HepG2 (cell line): ENCODE data around the gene CIT. TPM values are rescaled to one million over a fixed set of nuclear protein-coding genes. Genes with fewer than 3 reads are reported as not detected.

Source experiments
- ELF3 ChIP-seq: IDR thresholded peaks from 2 replicates; pipeline ENCODE4 v1.6.1; 2016; ENCODE audit warnings: missing genetic modification reagents, missing compliant biosample characterization
- EP300 ChIP-seq, 3 experiments: sonication (generic) in 1 of 3; formaldehyde crosslinking in 1 of 3; IDR thresholded peaks; 2 replicates each; pipeline versions ENCODE4 v1.5.1 to v1.6.1; 2011 to 2020; ENCODE audit warnings: low read depth in 2 of 3, low read length in 2 of 3, borderline replicate concordance in 1 of 3, improper control_type of control experiment in 1 of 3, mild to moderate bottlenecking in 1 of 3, missing genetic modification reagents in 1 of 3, moderate library complexity in 1 of 3
- FOXM1 ChIP-seq: sonication (generic); formaldehyde crosslinking; IDR thresholded peaks from 2 replicates; pipeline ENCODE4 v1.5.0; 2020; ENCODE audit warnings: missing genetic modification reagents
- FOXP1 ChIP-seq, 2 experiments: fragments of 450-650 bp in 1 of 2; IDR thresholded peaks; 2 replicates each; pipeline ENCODE4 v1.6.1; 2017 to 2018; ENCODE audit warnings: antibody characterized with exemption in 1 of 2
- HNF1B ChIP-seq: sonication (generic); formaldehyde crosslinking; IDR thresholded peaks from 2 replicates; pipeline ENCODE4 v1.5.1; 2020; ENCODE audit warnings: mild to moderate bottlenecking, moderate library complexity, missing genetic modification reagents
- IKZF5 ChIP-seq: IDR thresholded peaks from 2 replicates; pipeline ENCODE4 v1.6.1; 2018; ENCODE audit warnings: missing genetic modification reagents, mild to moderate bottlenecking, missing compliant biosample characterization
- PAXIP1 ChIP-seq: sonication (generic); formaldehyde crosslinking; conservative IDR thresholded peaks from 2 replicates; pipeline ENCODE4 v1.4.0; 2020; ENCODE audit warnings: mild to moderate bottlenecking, missing genetic modification reagents, moderate library complexity
- SAP130 ChIP-seq: IDR thresholded peaks from 2 replicates; pipeline ENCODE4 v1.6.1; 2016; ENCODE audit warnings: low read depth
- SOX5 ChIP-seq: IDR thresholded peaks from 2 replicates; pipeline ENCODE4 v1.6.1; 2016; ENCODE audit warnings: borderline replicate concordance
- TEAD3 ChIP-seq: optimal IDR thresholded peaks from 2 replicates; pipeline ENCODE3; 2016; ENCODE audit warnings: borderline replicate concordance
- TRAFD1 ChIP-seq: sonication (generic); formaldehyde crosslinking; IDR thresholded peaks from 2 replicates; pipeline ENCODE4 v1.5.1; 2020; ENCODE audit warnings: missing genetic modification reagents, mild to moderate bottlenecking, borderline replicate concordance
- ZFX ChIP-seq: sonication (generic); formaldehyde crosslinking; IDR thresholded peaks from 2 replicates; pipeline ENCODE4 v1.4.0; 2020; ENCODE audit warnings: mild to moderate bottlenecking, low read depth, missing genetic modification reagents, moderate library complexity
- ZNF232 ChIP-seq: sonication (generic); formaldehyde crosslinking; IDR thresholded peaks from 2 replicates; pipeline ENCODE4 v1.4.0; 2020; ENCODE audit warnings: missing genetic modification reagents, borderline replicate concordance
- ZNF557 ChIP-seq: sonication (generic); formaldehyde crosslinking; IDR thresholded peaks from 2 replicates; pipeline ENCODE4 v1.4.0; 2020; ENCODE audit warnings: missing genetic modification reagents
- ZNF704 ChIP-seq: sonication (generic); formaldehyde crosslinking; IDR thresholded peaks from 2 replicates; pipeline ENCODE4 v1.8.1; 2023; ENCODE audit warnings: mild to moderate bottlenecking, inconsistent platforms, moderate library complexity, missing genetic modification reagents, borderline replicate concordance
- polyA plus RNA-seq, 8 experiments: library from polyadenylated mRNA; depleted of rRNA in 3 of 8; stranded (reverse) in 7 of 8; unstranded in 1 of 8; fragments of >200 nt; fragmentation: Illumina TruSeq in 4 of 8; extraction: Trizol in 4 of 8; gene quantifications; 2 replicates each; pipeline versions ENCODE4 v1.2.1 to v1.2.3, GENCODE V29; 2011 to 2016; ENCODE audit warnings: low read depth in 4 of 8, missing spikeins in 1 of 8, mixed read lengths in 1 of 8; ENCODE audit not compliant: insufficient read depth in 1 of 8
- total RNA-seq, 5 experiments: library from RNA; depleted of rRNA; stranded (reverse); fragments of >200 nt; fragmentation: Illumina TruSeq; extraction: Trizol; gene quantifications; 2 replicates each; pipeline ENCODE4 v1.2.3, GENCODE V29; 2016; ENCODE audit warnings: low read depth in 1 of 5

CIT gene
- total and polyA plus RNA-seq, 2 of the 13 experiments (the other 11 are each of a cell fraction or from before 2014, with no cell fraction given): 7.7 to 11.7 TPM

- TF ChIP-seq TEAD3 (CRISPR knock-in tag): peak; percentile 17
- TF ChIP-seq HNF1B (CRISPR knock-in tag): peak; percentile 62
- peak; percentile 81 for TF ChIP-seq PAXIP1 (CRISPR knock-in tag)
- no peak for TF ChIP-seq TRAFD1
- TF ChIP-seq ZNF557 (CRISPR knock-in tag): 0 out of 2 replicates have a peak, but pooled peaks have one; percentile 50
- 0 out of 2 replicates have a peak, but pooled peaks have one; percentile 31 for TF ChIP-seq IKZF5 (CRISPR knock-in tag)
- no peak for TF ChIP-seq FOXM1 (CRISPR knock-in tag)
- TF ChIP-seq SAP130 (CRISPR knock-in tag): 0 out of 2 replicates have a peak, but pooled peaks have one; percentile 20
- TF ChIP-seq FOXP1 (IDR thresholded peaks at IDR 0.05): no peak
- TF ChIP-seq FOXP1 (CRISPR knock-in tag; IDR thresholded peaks at IDR 0.05): peak; percentile 72
- peak in 1 of 2 experiments; percentile 55; a peak in 2 of 4 replicates for TF ChIP-seq EP300 (IDR thresholded peaks at IDR 0.05; ENCODE audit: low read depth in 2 of 2, low read length in 2 of 2)
- TF ChIP-seq EP300 (CRISPR knock-in tag; IDR thresholded peaks at IDR 0.05; ENCODE audit: borderline replicate concordance): no peak
- TF ChIP-seq ZFX: peak; percentile 45; the same call in 1 of the 2 replicates
- TF ChIP-seq SOX5 (CRISPR knock-in tag): peak; percentile 79
- peak; percentile 65; the same call in 1 of the 2 replicates for TF ChIP-seq ELF3 (CRISPR knock-in tag)
- TF ChIP-seq ZNF704 (CRISPR knock-in tag): no peak
- peak; percentile 96; the same call in 1 of the 2 replicates for TF ChIP-seq ZNF232 (CRISPR knock-in tag)
Measured at GRCh38 chr12:119683816-119684215, 193.3 kb downstream of the CIT start (continued).
